ENCODE data around the gene CORO1C.

GRCh38 chr12:108757856-108758255, 26.5 kb upstream of the CORO1C start:
- TF ChIP-seq, protein P1, sequence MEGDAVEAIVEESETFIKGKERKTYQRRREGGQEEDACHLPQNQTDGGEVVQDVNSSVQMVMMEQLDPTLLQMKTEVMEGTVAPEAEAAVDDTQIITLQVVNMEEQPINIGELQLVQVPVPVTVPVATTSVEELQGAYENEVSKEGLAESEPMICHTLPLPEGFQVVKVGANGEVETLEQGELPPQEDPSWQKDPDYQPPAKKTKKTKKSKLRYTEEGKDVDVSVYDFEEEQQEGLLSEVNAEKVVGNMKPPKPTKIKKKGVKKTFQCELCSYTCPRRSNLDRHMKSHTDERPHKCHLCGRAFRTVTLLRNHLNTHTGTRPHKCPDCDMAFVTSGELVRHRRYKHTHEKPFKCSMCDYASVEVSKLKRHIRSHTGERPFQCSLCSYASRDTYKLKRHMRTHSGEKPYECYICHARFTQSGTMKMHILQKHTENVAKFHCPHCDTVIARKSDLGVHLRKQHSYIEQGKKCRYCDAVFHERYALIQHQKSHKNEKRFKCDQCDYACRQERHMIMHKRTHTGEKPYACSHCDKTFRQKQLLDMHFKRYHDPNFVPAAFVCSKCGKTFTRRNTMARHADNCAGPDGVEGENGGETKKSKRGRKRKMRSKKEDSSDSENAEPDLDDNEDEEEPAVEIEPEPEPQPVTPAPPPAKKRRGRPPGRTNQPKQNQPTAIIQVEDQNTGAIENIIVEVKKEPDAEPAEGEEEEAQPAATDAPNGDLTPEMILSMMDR (IDR thresholded peaks at IDR 0.05), result no peak
- TF ChIP-seq POLR2A (IDR thresholded peaks at IDR 0.05), result no peak
- no peak for TF ChIP-seq POLR2AphosphoS5 (IDR thresholded peaks at IDR 0.05)
- no peak for TF ChIP-seq EP300 (IDR thresholded peaks at IDR 0.05)
